Measurements from ENCODE around the gene PCDHGA10. TPM values are rescaled to one million over a fixed set of nuclear protein-coding genes. Genes with fewer than 3 reads are reported as not detected.
A peak's percentile ranks its signal among the peaks of the same experiment; 100 is the strongest.
"Not testable (repeated sequence)": the region's sequence is repeated elsewhere in the genome, so short reads cannot be mapped to it uniquely, and the experiment has no call there.

PCDHGA10 gene
- total and polyA plus RNA-seq, 4 donors, result 0.89 to 12.9 (median 3.3) TPM

DNA sequence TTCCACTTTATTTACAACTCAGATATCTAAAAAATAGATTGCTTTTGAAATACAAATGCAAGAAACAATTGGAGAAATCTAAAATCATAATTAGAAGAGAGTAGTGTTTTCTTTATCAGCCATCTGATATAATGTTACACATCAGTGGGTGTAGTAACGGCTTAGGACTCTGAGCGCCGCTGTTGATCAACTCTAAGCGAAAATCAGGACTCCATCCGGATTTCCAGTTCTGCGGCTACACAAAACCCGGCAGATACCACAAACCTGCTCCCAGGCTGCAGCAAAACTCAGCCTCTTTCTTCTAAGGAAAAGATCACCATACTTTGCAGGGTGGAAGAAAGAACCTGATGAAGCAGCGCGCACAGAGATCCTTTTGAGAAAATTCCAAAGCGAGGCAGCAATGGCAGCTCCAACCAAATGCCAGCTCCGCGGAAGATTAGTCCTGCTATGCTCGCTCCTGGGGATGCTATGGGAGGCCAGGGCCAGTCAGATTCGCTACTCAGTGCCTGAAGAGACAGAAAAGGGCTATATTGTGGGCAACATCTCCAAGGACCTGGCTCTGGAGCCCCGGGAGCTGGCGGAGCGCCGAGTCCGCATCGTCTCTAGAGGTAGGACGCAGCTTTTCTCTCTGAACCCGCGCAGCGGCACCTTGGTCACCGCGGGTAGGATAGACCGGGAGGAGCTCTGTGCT, 10.1 kb upstream of the PCDHGA10 start, which contains the start of gene PCDHGA9:
PCDHGA9 (plus strand) TSS at position 226 of the 691 bp plus-strand sequence; CDS start at position 401, 175 bp downstream.
- H3K4me1 ChIP-seq (ENCODE audit: control insufficient read depth in 5 of 5, insufficient read depth in 5 of 5, low read length in 5 of 5), result peaks cover 0 to 4% (median 0%) of the 10 kb centered on the region in 5 donors
- no peak for TF ChIP-seq CTCF (IDR thresholded peaks at IDR 0.05; ENCODE audit: control extremely low read depth, extremely low read depth)
- peak within 1 kb of the TSS in 1 of 2 donors; percentile 1 for H3K9ac ChIP-seq (ENCODE audit: insufficient read depth in 1 of 2, low read length in 2 of 2)
- WGBS, 2 donors, result 17 to 19% methylated on average over 27 of the region's 27 CpGs
- DNase-seq (peak; percentile 37 to 45 (median 43)), ATAC-seq (ENCODE audit: insufficient read depth, low FRiP score) (no peak)
- H3K9me3 ChIP-seq (ENCODE audit: control insufficient read depth in 4 of 4, insufficient read depth in 3 of 4, low read length in 3 of 4), result peaks cover 3 to 47% (median 24%) of the 10 kb centered on the region in 4 donors
- no peak within 1 kb of the TSS for H3K27ac ChIP-seq (ENCODE audit: low read depth in 1 of 2, low read length in 1 of 2)
- H3K4me3 ChIP-seq, result peak within 1 kb of the TSS; percentile 3
- H3K36me3 ChIP-seq (ENCODE audit: control insufficient read depth in 4 of 4, insufficient read depth in 4 of 4, low read length in 4 of 4), result peaks cover 0 to 5% (median 0%) of the 10 kb centered on the region in 4 donors
- no peaks in the 10 kb centered on the region for H3K27me3 ChIP-seq (ENCODE audit: control insufficient read depth in 3 of 3, insufficient read depth in 3 of 3, low read length in 2 of 3)

GRCh38 chr5:141403387-141403786, 9.4 kb upstream of the PCDHGA10 start:
- WGBS, 2 donors, result 29 to 30% methylated on average over 20 to 22 of the region's 22 CpGs

DNA sequence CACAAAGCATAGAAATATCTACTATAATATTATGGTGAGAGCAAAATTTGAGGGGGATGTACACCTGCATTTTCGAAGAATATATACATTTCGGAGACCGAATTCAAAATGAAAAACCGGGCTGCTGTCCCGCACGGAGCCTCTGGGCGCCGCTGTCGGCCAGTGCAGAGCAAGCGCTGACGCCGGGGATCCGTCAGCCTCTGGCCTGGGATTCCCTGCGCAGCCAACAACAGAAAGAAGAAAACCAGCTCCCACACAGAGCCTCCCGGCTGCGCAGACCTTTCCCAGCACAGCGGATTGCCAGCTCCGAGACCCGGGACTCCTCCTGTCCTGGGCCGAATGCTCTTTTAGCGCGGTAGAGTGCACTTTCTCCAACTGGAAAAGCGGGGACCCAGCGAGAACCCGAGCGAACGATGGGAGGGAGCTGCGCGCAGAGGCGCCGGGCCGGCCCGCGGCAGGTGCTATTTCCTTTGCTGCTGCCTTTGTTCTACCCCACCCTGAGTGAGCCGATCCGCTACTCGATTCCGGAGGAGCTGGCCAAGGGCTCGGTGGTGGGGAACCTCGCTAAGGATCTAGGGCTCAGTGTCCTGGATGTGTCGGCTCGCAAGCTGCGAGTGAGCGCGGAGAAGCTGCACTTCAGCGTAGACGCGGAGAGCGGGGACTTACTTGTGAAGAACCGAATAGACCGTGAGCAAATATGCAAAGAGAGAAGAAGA, 4.8 kb upstream of the PCDHGA10 start, which contains the start of gene PCDHGB6:
PCDHGB6 (plus strand) TSS at position 232 of the 716 bp plus-strand sequence; CDS start at position 414, 182 bp downstream.
- H3K9me3 ChIP-seq (ENCODE audit: control insufficient read depth in 4 of 4, insufficient read depth in 3 of 4, low read length in 3 of 4), result peaks cover 0 to 57% (median 27%) of the 10 kb centered on the region in 4 donors
- peak; percentile 62 for ATAC-seq (ENCODE audit: insufficient read depth, low FRiP score)

More at GRCh38 chr5:141403387-141403786, 9.4 kb upstream of the PCDHGA10 start:
- H3K4me3 ChIP-seq, result no peak overlapping the region
- no peak overlapping the region for H3K9ac ChIP-seq (ENCODE audit: insufficient read depth in 1 of 2, low read length in 2 of 2)
- H3K27me3 ChIP-seq (ENCODE audit: control insufficient read depth in 3 of 3, insufficient read depth in 3 of 3, low read length in 2 of 3), result no peaks in the 10 kb centered on the region
- TF ChIP-seq CTCF (IDR thresholded peaks at IDR 0.05; ENCODE audit: control extremely low read depth, extremely low read depth), result no peak
- peaks cover 0 to 4% (median 0%) of the 10 kb centered on the region in 5 donors for H3K4me1 ChIP-seq (ENCODE audit: control insufficient read depth in 5 of 5, insufficient read depth in 5 of 5, low read length in 5 of 5)
- ATAC-seq (ENCODE audit: insufficient read depth, low FRiP score) (no peak), DNase-seq (no peak)
- H3K9me3 ChIP-seq (ENCODE audit: control insufficient read depth in 4 of 4, insufficient read depth in 3 of 4, low read length in 3 of 4), result peaks cover 3 to 51% (median 24%) of the 10 kb centered on the region in 4 donors
- peaks cover 0 to 5% (median 0%) of the 10 kb centered on the region in 4 donors for H3K36me3 ChIP-seq (ENCODE audit: control insufficient read depth in 4 of 4, insufficient read depth in 4 of 4, low read length in 4 of 4)
- no peak overlapping the region for H3K27ac ChIP-seq (ENCODE audit: low read depth in 1 of 2, low read length in 1 of 2)

More for the DNA sequence above, 4.8 kb upstream of the PCDHGA10 start, which contains the start of gene PCDHGB6:
- not testable (repeated sequence) for H3K9ac ChIP-seq (ENCODE audit: insufficient read depth in 1 of 2, low read length in 2 of 2); H3K4me3 ChIP-seq; H3K4me1 ChIP-seq (ENCODE audit: control insufficient read depth in 5 of 5, insufficient read depth in 5 of 5, low read length in 5 of 5); H3K27ac ChIP-seq (ENCODE audit: low read depth in 1 of 2, low read length in 1 of 2); H3K27me3 ChIP-seq (ENCODE audit: control insufficient read depth in 3 of 3, insufficient read depth in 3 of 3, low read length in 2 of 3)
- WGBS, 2 donors, result 10% methylated on average over 48 to 51 of the region's 51 CpGs
- peaks cover 0 to 26% (median 0%) of the 10 kb centered on the region in 4 donors for H3K36me3 ChIP-seq (ENCODE audit: control insufficient read depth in 4 of 4, insufficient read depth in 4 of 4, low read length in 4 of 4)
- TF ChIP-seq CTCF (IDR thresholded peaks at IDR 0.05; ENCODE audit: control extremely low read depth, extremely low read depth), result peak; percentile 29
- peak; percentile 54 to 64 (median 62) for DNase-seq

Data from lung (tissue), 12 donors.